Measurements from ENCODE around the gene IFI27L1. TPM values are rescaled to one million over a fixed set of nuclear protein-coding genes. Genes with fewer than 3 reads are reported as not detected.

IFI27L1 gene
- total and polyA plus RNA-seq, 2 of the 13 experiments (the other 11 are each of a cell fraction or from before 2014, with no cell fraction given), result 11.9 to 19.0 TPM

- TF ChIP-seq, protein P1, sequence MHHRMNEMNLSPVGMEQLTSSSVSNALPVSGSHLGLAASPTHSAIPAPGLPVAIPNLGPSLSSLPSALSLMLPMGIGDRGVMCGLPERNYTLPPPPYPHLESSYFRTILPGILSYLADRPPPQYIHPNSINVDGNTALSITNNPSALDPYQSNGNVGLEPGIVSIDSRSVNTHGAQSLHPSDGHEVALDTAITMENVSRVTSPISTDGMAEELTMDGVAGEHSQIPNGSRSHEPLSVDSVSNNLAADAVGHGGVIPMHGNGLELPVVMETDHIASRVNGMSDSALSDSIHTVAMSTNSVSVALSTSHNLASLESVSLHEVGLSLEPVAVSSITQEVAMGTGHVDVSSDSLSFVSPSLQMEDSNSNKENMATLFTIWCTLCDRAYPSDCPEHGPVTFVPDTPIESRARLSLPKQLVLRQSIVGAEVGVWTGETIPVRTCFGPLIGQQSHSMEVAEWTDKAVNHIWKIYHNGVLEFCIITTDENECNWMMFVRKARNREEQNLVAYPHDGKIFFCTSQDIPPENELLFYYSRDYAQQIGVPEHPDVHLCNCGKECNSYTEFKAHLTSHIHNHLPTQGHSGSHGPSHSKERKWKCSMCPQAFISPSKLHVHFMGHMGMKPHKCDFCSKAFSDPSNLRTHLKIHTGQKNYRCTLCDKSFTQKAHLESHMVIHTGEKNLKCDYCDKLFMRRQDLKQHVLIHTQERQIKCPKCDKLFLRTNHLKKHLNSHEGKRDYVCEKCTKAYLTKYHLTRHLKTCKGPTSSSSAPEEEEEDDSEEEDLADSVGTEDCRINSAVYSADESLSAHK (CRISPR knock-in tag; IDR thresholded peaks at IDR 0.05; ENCODE audit: borderline replicate concordance), result no peak
- no peak for TF ChIP-seq ZNF337 (CRISPR knock-in tag; IDR thresholded peaks at IDR 0.05; ENCODE audit: borderline replicate concordance, low read depth)
- TF ChIP-seq ASH2L (IDR thresholded peaks at IDR 0.05; ENCODE audit: insufficient read length, low read depth, low read length), result peak; percentile 32
- no peak for TF ChIP-seq MXD4 (CRISPR knock-in tag; IDR thresholded peaks at IDR 0.05)
- TF ChIP-seq PAWR (CRISPR knock-in tag; IDR thresholded peaks at IDR 0.05; ENCODE audit: borderline replicate concordance), result no peak
- no peak for TF ChIP-seq ZSCAN29 (CRISPR knock-in tag; conservative IDR thresholded peaks at IDR 0.05)
- no peak for TF ChIP-seq ZFP91 (CRISPR knock-in tag; IDR thresholded peaks at IDR 0.05; ENCODE audit: borderline replicate concordance)
- no peak for TF ChIP-seq HMGXB4 (CRISPR knock-in tag; IDR thresholded peaks at IDR 0.05; ENCODE audit: borderline replicate concordance in 1 of 2, low read depth in 1 of 2)
- no peak for TF ChIP-seq ZNF382 (CRISPR knock-in tag; IDR thresholded peaks at IDR 0.05; ENCODE audit: borderline replicate concordance)
- TF ChIP-seq, protein P2, sequence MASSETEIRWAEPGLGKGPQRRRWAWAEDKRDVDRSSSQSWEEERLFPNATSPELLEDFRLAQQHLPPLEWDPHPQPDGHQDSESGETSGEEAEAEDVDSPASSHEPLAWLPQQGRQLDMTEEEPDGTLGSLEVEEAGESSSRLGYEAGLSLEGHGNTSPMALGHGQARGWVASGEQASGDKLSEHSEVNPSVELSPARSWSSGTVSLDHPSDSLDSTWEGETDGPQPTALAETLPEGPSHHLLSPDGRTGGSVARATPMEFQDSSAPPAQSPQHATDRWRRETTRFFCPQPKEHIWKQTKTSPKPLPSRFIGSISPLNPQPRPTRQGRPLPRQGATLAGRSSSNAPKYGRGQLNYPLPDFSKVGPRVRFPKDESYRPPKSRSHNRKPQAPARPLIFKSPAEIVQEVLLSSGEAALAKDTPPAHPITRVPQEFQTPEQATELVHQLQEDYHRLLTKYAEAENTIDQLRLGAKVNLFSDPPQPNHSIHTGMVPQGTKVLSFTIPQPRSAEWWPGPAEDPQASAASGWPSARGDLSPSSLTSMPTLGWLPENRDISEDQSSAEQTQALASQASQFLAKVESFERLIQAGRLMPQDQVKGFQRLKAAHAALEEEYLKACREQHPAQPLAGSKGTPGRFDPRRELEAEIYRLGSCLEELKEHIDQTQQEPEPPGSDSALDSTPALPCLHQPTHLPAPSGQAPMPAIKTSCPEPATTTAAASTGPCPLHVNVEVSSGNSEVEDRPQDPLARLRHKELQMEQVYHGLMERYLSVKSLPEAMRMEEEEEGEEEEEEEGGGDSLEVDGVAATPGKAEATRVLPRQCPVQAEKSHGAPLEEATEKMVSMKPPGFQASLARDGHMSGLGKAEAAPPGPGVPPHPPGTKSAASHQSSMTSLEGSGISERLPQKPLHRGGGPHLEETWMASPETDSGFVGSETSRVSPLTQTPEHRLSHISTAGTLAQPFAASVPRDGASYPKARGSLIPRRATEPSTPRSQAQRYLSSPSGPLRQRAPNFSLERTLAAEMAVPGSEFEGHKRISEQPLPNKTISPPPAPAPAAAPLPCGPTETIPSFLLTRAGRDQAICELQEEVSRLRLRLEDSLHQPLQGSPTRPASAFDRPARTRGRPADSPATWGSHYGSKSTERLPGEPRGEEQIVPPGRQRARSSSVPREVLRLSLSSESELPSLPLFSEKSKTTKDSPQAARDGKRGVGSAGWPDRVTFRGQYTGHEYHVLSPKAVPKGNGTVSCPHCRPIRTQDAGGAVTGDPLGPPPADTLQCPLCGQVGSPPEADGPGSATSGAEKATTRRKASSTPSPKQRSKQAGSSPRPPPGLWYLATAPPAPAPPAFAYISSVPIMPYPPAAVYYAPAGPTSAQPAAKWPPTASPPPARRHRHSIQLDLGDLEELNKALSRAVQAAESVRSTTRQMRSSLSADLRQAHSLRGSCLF (CRISPR knock-in tag; IDR thresholded peaks at IDR 0.05; ENCODE audit: borderline replicate concordance), result no peak
- no peak for TF ChIP-seq POLR2G (IDR thresholded peaks at IDR 0.05; ENCODE audit: low read depth, low read length)
- TF ChIP-seq, protein P3, sequence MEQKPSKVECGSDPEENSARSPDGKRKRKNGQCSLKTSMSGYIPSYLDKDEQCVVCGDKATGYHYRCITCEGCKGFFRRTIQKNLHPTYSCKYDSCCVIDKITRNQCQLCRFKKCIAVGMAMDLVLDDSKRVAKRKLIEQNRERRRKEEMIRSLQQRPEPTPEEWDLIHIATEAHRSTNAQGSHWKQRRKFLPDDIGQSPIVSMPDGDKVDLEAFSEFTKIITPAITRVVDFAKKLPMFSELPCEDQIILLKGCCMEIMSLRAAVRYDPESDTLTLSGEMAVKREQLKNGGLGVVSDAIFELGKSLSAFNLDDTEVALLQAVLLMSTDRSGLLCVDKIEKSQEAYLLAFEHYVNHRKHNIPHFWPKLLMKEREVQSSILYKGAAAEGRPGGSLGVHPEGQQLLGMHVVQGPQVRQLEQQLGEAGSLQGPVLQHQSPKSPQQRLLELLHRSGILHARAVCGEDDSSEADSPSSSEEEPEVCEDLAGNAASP (CRISPR knock-in tag; IDR thresholded peaks at IDR 0.05; ENCODE audit: borderline replicate concordance), result peak; percentile 89; the same call in 1 of the 2 replicates
- TF ChIP-seq REXO4 (CRISPR knock-in tag; IDR thresholded peaks at IDR 0.05; ENCODE audit: borderline replicate concordance), result no peak
- no peak for TF ChIP-seq PAF1 (CRISPR knock-in tag; IDR thresholded peaks at IDR 0.05)
- no peak for TF ChIP-seq NFKB2 (CRISPR knock-in tag; IDR thresholded peaks at IDR 0.05; ENCODE audit: borderline replicate concordance)
These were observed 21.1 kb upstream of the IFI27L1 start (continued) for GRCh38 chr14:94059998-94060397.
